ENCODE results near the gene NIPSNAP3A.
A peak's percentile ranks its signal among the peaks of the same experiment; 100 is the strongest.

The NIPSNAP3A gene

GRCh38 chr9:104774831-104775573 is 27.5 kb downstream of the NIPSNAP3A start:
- peak; percentile 27 for DNase-seq

DNA sequence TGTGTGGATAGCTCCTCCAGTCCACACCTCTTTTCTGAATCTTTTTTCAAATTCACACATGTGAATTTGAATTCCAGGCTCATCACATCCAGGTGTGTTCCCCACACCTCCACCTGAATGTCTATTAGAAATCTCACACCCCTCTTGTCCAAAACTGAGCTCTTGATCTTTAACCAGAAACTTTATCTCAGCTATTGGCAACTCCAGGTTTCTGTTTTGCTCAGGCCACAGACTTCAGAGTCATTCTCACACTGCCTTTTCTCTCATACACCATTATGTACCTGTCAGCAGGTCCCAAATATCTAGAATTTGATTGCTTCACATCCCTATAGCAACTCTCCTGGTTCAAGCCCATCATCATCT is 28.1 kb downstream of the NIPSNAP3A start:
- DNase-seq: peak; percentile 8

DNA sequence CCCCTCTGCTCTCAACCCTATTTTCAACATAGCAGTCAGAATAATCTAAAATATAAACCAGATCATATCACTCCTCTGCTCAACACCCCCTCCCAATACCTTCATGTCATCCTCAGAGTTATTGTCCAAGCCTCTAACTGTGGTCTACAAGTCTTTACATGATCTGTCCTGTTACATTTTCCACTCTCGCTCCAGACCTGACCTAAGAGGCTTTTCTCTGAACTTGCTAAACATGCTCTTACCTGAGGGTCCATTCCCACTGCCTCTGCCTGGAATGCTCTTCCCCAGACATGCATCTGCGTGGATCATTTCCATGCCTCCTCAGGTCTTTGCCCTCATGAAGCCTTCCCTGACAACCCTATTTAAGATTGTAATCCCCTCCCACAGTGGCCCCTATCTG is 28.5 kb downstream of the NIPSNAP3A start:
- no peak for DNase-seq

- no peak for DNase-seq
Measured at GRCh38 chr9:104776797-104777196, 29.3 kb downstream of the NIPSNAP3A start.

DNA sequence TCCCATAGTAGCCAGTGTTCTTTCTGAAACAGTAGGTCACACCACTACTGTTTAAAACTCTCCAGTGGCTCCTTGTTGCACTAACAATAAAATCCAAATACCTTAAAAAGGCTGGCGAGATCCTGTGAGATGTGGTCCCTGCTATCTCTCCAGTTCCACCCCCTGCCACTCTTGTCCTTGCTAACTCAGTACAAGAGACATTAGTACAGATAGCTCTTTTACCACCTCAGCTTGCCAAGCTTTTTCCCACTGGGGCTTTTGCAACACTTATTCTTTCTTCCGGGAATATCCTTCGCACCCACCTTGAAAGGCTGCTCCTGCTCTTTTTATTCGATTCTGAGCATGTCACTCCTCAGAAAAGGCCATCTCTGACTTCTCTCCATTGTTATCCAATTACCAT is 31.3 kb downstream of the NIPSNAP3A start:
- no peak for DNase-seq

DNA sequence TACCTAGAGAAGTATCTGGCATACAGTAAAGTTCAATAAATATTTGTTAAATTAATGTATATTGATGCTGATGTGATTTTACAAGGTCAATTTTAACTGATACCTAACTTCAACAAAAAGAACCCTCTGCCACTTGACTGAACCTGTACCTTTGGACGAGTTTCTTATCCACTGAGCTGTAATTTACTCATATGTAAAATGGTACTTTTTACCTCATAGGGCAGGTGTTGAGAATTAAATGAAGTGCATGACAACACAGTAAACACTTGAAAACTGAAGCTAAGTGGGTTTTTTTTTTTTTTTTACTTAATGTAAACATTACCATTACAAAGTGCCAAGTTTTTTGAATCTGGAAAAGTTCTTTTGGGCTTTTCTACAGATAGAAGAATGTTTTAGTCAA is 31.9 kb downstream of the NIPSNAP3A start:
- DNase-seq: no peak

DNA sequence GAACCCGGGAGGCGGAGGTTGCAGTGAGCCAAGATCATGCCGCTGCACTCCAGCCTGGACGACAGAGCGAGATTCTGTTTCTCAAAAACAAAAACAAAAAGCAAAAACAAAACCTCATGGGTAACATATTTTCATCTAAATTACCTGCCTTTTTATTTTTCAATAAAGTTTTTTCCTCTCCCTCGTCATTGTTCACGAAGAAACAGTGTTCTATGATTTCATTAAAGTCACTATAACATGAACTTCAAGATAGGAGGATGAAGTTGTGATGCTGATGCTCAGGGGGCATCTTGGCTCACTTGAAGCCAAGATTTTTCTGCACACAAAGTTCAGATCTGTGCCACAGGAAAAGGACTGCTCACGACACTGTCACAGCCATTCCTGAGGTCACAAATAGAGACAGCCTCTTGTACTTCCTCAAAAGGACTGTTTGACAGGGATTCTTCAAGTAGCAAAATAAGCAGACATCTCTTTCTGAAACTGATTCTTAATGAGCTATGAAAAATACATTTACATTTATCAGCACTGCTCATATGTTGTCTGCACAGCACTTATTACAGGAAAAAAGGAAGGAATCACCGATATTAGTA is 32.6 kb downstream of the NIPSNAP3A start:
- DNase-seq: no peak

DNA sequence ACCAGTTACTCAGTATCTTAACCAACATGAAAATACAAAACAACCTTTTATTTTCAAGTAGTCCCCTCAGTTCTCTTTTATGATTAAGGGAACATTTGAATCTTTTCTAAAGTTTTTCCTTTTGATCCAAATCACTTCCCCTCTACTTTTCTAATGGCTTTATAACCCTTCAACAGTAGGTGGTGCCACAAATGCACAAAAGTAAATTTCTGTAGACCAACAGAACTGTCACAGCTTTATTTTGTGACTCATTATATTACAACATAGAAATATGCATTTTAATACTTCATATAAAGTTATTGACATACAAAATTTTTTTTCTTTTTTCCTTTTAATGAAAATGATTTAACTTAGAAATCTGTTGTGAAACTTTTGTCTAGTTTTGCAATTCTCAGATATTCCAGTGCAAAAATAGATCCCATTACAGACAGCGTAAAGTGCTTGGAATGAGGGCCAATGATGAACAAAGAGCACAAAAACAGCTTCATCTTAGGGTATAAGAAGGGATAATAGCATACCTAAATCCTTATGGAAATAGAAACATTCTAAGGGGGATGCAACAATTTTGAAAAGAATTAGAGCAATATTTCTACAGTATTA is 33.4 kb downstream of the NIPSNAP3A start:
- DNase-seq: peak; percentile 15

DNA sequence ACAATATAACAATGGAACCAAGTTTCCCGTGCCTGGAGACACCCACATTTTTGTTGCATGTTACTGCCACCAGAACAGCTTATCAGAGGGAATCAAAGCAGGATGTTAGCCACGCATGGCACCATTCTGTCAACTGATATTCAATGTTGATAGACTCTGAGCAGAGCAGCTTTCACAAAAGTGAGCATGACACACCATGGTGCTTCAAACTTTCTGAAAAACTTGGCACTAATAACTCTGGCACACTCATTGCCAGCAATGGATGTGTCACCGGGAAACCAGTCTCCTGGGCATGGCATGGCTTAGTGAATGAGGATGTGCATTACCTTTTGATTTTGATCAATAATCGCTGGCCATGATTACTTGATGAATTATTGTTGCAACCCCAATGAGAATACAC is 36.1 kb downstream of the NIPSNAP3A start:
- no peak for DNase-seq

GRCh38 chr9:104784098-104784497 is 36.6 kb downstream of the NIPSNAP3A start:
- no peak for DNase-seq

DNA sequence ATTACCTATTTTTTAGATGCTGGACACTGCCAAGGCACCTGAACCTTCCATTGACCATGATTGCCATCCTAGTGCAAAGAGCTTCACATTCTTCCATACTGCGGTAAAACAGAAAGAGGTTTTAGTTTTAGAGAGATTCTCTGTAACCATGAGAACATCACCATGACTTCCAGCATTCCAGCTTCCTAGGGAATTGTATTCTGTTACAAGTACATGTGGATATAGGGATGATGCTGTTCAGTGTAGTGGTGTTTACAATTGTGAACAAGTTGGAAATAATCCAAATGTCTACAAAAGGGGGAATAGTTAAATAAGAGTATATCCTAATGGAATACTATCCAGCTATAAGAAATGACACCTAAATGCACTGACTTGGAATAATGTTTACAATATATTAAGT is 38.8 kb downstream of the NIPSNAP3A start:
- DNase-seq: no peak

- no peak for DNase-seq
Measured at GRCh38 chr9:104787306-104788015, 40.0 kb downstream of the NIPSNAP3A start.

DNA sequence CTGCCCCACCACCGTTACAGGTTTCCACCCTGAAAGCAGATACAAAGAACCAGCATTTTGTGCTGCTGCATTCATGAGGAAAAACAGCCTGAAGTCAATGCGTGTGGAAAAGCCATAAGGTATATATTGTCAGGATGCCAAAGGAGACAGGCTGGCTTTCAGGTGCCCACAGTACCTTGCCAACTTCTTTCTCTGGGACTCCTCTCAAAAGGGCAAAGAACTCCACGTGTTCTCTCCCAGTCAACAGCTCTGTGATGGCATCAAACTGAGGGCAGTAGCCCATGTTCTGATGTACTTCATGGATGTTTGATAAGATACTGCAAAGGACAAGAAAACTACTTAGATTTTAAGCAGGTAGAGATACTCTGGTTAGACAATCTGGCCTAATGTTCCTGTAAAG is 40.8 kb downstream of the NIPSNAP3A start:
- DNase-seq: no peak

DNA sequence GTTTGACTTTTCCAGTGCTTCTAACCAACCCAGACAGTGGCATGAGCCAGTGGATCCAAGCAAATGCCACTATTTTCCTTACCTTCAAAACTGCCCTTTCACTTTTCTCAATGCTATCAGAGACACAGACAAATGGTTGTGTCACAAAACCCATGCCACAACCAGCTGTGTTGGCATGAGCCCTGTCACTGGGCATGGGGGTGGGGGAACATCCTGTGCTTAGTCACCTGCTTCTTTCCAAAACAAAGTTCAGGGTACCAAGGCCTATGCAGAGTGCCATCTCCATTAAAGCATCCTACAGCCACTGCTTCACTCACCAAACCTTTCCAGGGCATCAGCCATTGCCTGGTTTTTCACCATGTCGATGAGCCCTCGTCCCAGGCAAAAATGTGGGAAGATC is 46.6 kb downstream of the NIPSNAP3A start:
- peak; percentile 16 for DNase-seq

DNA sequence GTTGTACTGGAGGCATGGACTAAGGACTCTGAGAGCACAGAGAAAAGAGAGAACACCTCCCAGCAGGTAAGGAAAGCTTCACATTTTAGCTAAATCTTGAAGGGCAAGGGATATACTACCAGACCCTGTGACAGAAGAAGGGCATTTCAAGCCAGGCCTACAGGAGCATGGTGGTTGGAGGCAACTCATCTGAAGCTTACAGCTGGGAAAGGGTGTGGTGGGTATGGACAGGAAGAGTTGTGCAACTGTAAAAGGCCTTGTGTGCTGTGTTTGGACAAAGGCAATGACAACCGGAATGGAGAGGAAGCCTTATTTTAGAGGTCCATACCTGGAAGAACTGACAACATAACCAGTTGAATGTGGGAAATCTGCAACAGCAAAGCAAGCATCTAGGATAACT is 47.6 kb downstream of the NIPSNAP3A start:
- DNase-seq: no peak

DNA sequence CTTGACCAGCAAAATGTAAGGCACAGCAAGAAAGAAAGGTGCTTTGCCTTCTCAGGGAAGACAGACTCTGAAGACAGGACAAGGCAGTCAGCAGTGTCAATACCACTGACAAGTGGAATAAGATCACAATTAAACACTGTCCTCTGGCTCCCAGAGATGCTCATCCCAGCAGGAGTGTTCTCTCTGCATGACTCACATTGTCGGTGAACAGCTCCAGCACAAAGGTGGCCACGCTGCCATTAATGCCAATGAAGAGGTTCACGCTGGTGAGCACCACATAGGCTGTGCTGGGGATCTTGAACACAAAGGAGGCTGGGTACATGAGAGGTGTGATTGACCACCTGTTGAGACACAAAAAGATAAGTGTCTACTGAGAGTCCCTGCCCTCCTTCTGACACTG is 48.4 kb downstream of the NIPSNAP3A start:
- no peak for DNase-seq

- no peak for DNase-seq
Measured at GRCh38 chr9:104798209-104798995, 50.9 kb downstream of the NIPSNAP3A start.

DNA sequence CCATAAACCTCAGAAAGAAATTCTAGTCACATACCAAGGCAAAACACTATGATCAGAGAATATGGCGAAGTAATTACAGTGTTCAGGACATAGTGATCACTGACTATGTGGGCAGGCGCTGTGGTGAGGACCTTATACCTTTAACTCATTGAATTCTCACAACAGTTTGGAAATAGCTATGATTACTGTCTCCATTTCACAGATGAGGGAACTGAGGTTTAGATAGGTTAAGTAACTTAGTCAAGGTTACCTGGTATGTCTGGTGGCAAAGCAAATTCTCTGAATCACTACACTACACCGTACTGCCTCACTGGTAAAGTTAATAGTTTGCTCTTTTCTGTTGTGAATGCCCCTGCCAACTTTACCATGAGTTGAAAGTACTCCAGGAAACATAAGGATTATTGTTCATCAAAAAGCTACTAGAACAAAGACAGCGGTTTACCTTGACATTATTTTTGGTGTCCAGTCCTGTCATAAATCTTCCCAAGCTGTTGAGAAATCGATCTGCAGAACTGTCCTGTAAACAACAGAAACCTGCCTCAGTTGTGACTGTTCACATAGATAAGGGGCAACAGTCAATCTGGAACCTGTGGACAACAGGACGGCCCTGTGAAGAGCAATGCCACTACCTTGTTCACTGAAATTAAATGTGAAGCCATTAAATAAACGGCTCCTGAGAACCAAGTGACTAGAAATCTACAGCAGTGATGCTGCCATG is 52.7 kb downstream of the NIPSNAP3A start:
- DNase-seq: no peak

DNA sequence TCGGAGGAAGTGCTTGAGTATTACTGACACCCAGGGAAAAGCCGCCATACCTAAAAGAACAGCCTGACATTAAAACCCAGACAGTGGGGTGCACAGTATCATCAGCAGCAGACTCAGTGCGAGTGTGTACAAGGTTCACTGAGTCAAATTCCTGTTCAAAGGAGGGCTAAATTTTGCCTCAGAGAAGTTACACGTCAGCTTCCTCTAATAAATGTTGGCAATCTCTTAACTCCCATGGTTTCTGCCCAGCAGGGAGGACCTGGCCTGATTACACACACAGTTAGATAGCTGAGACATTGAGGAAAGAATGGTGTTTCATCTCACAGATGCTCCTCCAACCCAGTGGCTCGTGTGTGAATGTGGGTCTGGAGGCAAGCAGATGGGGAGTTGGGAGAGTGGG is 54.6 kb downstream of the NIPSNAP3A start:
- DNase-seq: no peak

- DNase-seq: no peak
Measured at GRCh38 chr9:104802906-104803305, 55.4 kb downstream of the NIPSNAP3A start.

- DNase-seq: no peak
Measured at GRCh38 chr9:104805441-104805840, 58.0 kb downstream of the NIPSNAP3A start.

- DNase-seq: peak; percentile 4
Measured at GRCh38 chr9:104808035-104808614, 60.6 kb downstream of the NIPSNAP3A start.

All from activated CD4-positive, alpha-beta T cell treated with anti-CD3 and anti-CD28 coated beads, Interleukin-2, Interleukin-6, amounts not matched to agents 100 ng/mL and 50 ng/mL, durations not matched to agents 16 hours and 8 hours (primary cell).